Upper lobe of left lung (tissue), 6 donors: ENCODE data around the gene PRDM16. TPM values are rescaled to one million over a fixed set of nuclear protein-coding genes. Genes with fewer than 3 reads are reported as not detected.
A peak's percentile ranks its signal among the peaks of the same experiment; 100 is the strongest.

Source experiments
- ATAC-seq, 2 donors: fragments of 200-7000 bp; cut with Tn5 transposase; one replicate each; pipeline ENCODE4 v1.9.1; 2022; ENCODE audit warnings: mild to moderate bottlenecking in 2 of 2, moderate library complexity in 2 of 2; ENCODE audit not compliant: low FRiP score in 2 of 2
- DNase-seq, 2 donors: peaks; one replicate each; pipeline ENCODE4 v3.0.0-alpha.2; 2019 to 2020
- H3K27ac ChIP-seq, 4 donors: fragments of 200-600 bp; sonication (generic); one replicate each; pipeline ENCODE4 v1.5.1; 2016 to 2019
- H3K27me3 ChIP-seq, 4 donors: fragments of 200-600 bp; sonication (generic); one replicate each; pipeline ENCODE4 v1.5.1; 2017 to 2019
- H3K36me3 ChIP-seq, 4 donors: fragments of 200-600 bp; sonication (generic); one replicate each; pipeline ENCODE4 v1.5.1; 2016 to 2019
- H3K4me1 ChIP-seq, 4 donors: fragments of 200-600 bp; sonication (generic); one replicate each; pipeline ENCODE4 v1.5.1; 2018 to 2019
- H3K4me3 ChIP-seq, 4 donors: fragments of 200-600 bp; sonication (generic); one replicate each; pipeline ENCODE4 v1.5.1; 2017 to 2019; ENCODE audit warnings: mild to moderate bottlenecking in 2 of 4, moderate library complexity in 1 of 4
- H3K9me3 ChIP-seq, 4 donors: fragments of 200-600 bp; sonication (generic); one replicate each; pipeline ENCODE4 v1.5.1; 2018 to 2019
- EP300 ChIP-seq, 4 donors: sonication (generic); formaldehyde crosslinking; IDR thresholded peaks; one replicate each; pipeline ENCODE4 v1.5.1; 2017; ENCODE audit warnings: antibody characterized with exemption in 4 of 4, control low read depth in 2 of 4
- POLR2A ChIP-seq, 4 donors: fragments of 450-650 bp; IDR thresholded peaks; one replicate each; pipeline ENCODE4 v1.5.1; 2016 to 2017; ENCODE audit warnings: antibody characterized with exemption in 4 of 4, mild to moderate bottlenecking in 2 of 4
- POLR2AphosphoS5 ChIP-seq, 2 donors: sonication (generic); formaldehyde crosslinking; IDR thresholded peaks; one replicate each; pipeline ENCODE4 v1.5.1; 2017; ENCODE audit warnings: antibody characterized with exemption in 2 of 2
- WGBS, 2 donors: methylation state at CpG; one replicate each; pipeline ENCODE4 v1.1.5; 2017 to 2018; 5-methylcytosine and 5-hydroxymethylcytosine counted together
- total RNA-seq, 6 donors: library from RNA; depleted of rRNA in 4 of 6; stranded (reverse); fragments of >200 nt in 4 of 6; gene quantifications; one replicate each; pipeline versions ENCODE4 v1.1.0 to v1.2.1, GENCODE V29; 2016 to 2021
- TF ChIP-seq, protein P1 (sequence below), 6 experiments: fragments of 450-650 bp in 4 of 6; fragments of 200-600 bp in 2 of 6; sonication (generic) in 2 of 6; IDR thresholded peaks; one replicate each; pipeline ENCODE4 v1.5.1; 2016 to 2019; ENCODE audit warnings: antibody characterized with exemption in 6 of 6
- donor health status: DM: no; HTN: no; CAD: no; lungs with moderate emphysema.
- donor health status: DM: no; HTN: yes; CAD: no; lungs with severe emphysema.

Gene PRDM16
- total RNA-seq, 6 donors from 2014 or later = 12.3 to 54.5 (median 21.2) TPM

- TF ChIP-seq POLR2AphosphoS5 (IDR thresholded peaks at IDR 0.05) (no peak), POLR2A (IDR thresholded peaks at IDR 0.05) (no peak), EP300 (IDR thresholded peaks at IDR 0.05) (no peak)
- TF ChIP-seq, protein P1, sequence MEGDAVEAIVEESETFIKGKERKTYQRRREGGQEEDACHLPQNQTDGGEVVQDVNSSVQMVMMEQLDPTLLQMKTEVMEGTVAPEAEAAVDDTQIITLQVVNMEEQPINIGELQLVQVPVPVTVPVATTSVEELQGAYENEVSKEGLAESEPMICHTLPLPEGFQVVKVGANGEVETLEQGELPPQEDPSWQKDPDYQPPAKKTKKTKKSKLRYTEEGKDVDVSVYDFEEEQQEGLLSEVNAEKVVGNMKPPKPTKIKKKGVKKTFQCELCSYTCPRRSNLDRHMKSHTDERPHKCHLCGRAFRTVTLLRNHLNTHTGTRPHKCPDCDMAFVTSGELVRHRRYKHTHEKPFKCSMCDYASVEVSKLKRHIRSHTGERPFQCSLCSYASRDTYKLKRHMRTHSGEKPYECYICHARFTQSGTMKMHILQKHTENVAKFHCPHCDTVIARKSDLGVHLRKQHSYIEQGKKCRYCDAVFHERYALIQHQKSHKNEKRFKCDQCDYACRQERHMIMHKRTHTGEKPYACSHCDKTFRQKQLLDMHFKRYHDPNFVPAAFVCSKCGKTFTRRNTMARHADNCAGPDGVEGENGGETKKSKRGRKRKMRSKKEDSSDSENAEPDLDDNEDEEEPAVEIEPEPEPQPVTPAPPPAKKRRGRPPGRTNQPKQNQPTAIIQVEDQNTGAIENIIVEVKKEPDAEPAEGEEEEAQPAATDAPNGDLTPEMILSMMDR (IDR thresholded peaks at IDR 0.05) = no peak
- WGBS, 2 donors = 80% methylated on average over 15 of the region's 15 CpGs
- Histone ChIP-seq H3K4me1 (peaks cover 7 to 17% (median 9%) of the 10 kb centered on the region in 4 donors), H3K4me3 (no peak overlapping the region), H3K9me3 (peaks cover 0 to 10% (median 8%) of the 10 kb centered on the region in 4 donors), H3K27ac (no peak overlapping the region), H3K36me3 (peaks cover 0 to 6% (median 0%) of the 10 kb centered on the region in 4 donors), H3K27me3 (no peaks in the 10 kb centered on the region)
- DNase-seq (no peak), ATAC-seq (no peak)
Observed at GRCh38 chr1:3419415-3420204, 350.6 kb downstream of the PRDM16 start.

DNA sequence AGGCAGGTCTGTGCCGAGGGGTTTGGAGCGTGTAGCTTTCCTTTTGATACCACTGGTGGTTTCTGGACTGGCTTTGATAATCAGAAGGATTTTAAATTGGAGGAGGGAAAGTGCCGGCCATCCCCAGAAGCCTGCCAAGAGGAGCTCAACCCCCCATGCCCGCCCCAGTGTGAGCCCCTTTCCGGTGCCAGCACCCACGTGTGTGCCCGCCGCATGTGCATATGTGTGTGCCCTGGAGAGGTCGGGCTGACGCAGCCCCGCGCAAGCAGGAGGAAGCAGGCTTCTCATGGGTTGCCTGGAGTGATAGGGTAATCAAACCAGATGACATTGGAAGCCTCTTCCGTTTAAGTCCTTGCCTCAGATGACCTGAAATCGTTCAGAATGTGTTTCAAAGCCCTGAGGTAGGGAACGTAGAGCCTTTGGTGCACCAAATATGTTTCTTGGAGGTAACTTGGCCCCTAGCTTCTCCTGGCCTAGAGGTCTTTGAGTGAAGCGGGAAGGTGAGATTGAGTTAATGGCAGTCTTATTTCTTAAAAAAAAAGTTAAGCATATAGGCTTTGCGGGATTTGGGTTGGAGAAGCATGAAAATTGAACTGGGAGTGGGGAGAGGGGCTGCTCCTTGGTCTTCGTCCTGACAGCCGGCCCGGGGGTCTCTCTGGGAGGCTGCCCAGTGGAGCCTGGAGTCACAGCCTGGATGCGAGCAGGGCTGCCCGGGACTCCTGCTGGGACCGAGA lies 351.4 kb downstream of the PRDM16 start:
- no peaks in the 10 kb centered on the region for H3K27me3 ChIP-seq

DNA sequence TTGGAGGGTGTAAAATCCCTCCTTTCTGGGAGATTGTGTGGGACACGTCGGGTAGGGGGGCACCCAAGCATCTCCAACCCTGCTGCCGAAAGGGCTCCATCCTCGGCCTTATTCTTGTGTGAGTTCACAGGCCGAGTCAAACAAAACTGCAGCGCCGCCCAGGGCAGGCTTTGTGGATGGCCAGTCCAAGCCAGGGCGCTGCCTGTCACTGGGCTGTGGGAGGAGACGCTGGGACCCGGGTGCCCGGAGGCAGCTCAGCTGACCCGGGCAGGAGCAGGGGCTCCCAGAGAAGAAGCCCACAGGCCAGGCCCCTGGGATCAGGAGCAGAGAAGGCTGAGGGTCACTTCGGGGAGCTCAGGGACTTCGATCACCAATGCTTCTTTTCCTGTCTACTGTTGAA lies 353.6 kb downstream of the PRDM16 start:
- DNase-seq (peak in 1 of 2 donors; percentile 62), ATAC-seq (no peak)
- 89 to 100% methylated on average over 5 to 14 of the region's 14 CpGs for WGBS, 2 donors
- Histone ChIP-seq H3K27me3 (no peaks in the 10 kb centered on the region), H3K9me3 (no peaks in the 10 kb centered on the region), H3K36me3 (peaks cover 0 to 6% (median 0%) of the 10 kb centered on the region in 4 donors), H3K27ac (no peak overlapping the region), H3K4me1 (peaks cover 5 to 10% (median 7%) of the 10 kb centered on the region in 4 donors), H3K4me3 (no peak overlapping the region)
- TF ChIP-seq POLR2AphosphoS5 (IDR thresholded peaks at IDR 0.05) (no peak), EP300 (IDR thresholded peaks at IDR 0.05) (no peak), POLR2A (IDR thresholded peaks at IDR 0.05) (no peak)
- TF ChIP-seq, protein P1 (IDR thresholded peaks at IDR 0.05) = no peak

More for the DNA sequence above, 351.4 kb downstream of the PRDM16 start:
- peaks cover 0 to 10% (median 8%) of the 10 kb centered on the region in 4 donors for H3K9me3 ChIP-seq
- H3K27ac ChIP-seq = no peak overlapping the region
- DNase-seq = peak in 1 of 2 donors; percentile 66
- H3K4me1 ChIP-seq = peaks cover 5 to 13% (median 7%) of the 10 kb centered on the region in 4 donors
- WGBS, 2 donors = 94 to 96% methylated on average over 22 to 23 of the region's 23 CpGs
- TF ChIP-seq, protein P1 (IDR thresholded peaks at IDR 0.05) = no peak
- TF ChIP-seq EP300 (IDR thresholded peaks at IDR 0.05) (no peak), POLR2AphosphoS5 (IDR thresholded peaks at IDR 0.05) (no peak), POLR2A (IDR thresholded peaks at IDR 0.05) (no peak)
- ATAC-seq = no peak
- H3K36me3 ChIP-seq = peaks cover 0 to 6% (median 0%) of the 10 kb centered on the region in 4 donors
- no peak overlapping the region for H3K4me3 ChIP-seq

DNA sequence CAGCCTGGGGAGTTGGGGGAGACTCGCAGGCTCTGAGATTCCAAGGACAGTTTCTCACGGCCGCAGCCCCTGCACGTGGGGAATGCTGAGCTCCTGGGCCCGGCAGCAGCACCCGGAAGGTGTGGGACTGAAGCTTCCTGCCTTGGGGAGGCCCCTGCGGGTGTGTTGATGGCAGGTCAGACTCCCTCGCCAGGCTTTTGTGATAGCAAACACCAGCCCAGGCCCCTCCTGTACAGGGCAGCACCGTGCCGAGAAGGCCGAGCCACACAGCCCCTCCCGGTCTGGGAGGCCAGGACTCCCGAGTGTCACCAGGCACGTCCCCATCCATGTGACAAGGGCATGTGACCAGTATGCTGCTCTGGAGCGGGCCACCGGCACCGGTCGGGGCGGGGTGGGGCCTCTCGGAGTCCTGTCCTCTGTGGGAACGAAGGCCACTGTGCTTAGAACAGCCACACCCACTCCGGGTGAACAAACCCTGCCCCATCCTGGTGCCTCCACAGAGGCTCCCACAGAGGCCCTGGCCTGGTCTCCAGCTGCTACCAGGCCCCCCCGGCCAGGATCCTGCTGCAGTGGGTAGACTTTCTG lies 354.3 kb downstream of the PRDM16 start:
- no peaks in the 10 kb centered on the region for H3K9me3 ChIP-seq
- H3K36me3 ChIP-seq = no peaks in the 10 kb centered on the region
- H3K27ac ChIP-seq = peak overlapping the region in 3 of 4 donors; percentile 2 to 42 (median 30)
- WGBS, 2 donors = 27 to 100% methylated on average over 1 to 7 of the region's 23 CpGs
- DNase-seq = peak; percentile 87 to 90
- H3K4me3 ChIP-seq = no peak overlapping the region
- peaks cover 5 to 10% (median 7%) of the 10 kb centered on the region in 4 donors for H3K4me1 ChIP-seq
- ATAC-seq = peak; percentile 25 to 71
- TF ChIP-seq POLR2A (IDR thresholded peaks at IDR 0.05) = no peak
- TF ChIP-seq, protein P1 (IDR thresholded peaks at IDR 0.05) = no peak
- no peak for TF ChIP-seq POLR2AphosphoS5 (IDR thresholded peaks at IDR 0.05)
- no peaks in the 10 kb centered on the region for H3K27me3 ChIP-seq
